Hepatocyte (in vitro differentiated cells): ENCODE data around the gene NDST4.

Source experiments
- CTCF ChIP-seq: fragments of 200-600 bp; sonication (generic); IDR thresholded peaks from 2 replicates; pipeline ENCODE4 v1.5.1; 2016; ENCODE audit warnings: antibody characterized with exemption, mild to moderate bottlenecking; ENCODE audit not compliant: poor library complexity
- EZH2 ChIP-seq: fragments of 200-600 bp; sonication (generic); IDR thresholded peaks from 2 replicates; pipeline ENCODE4 v1.6.1; 2016; ENCODE audit warnings: antibody characterized with exemption, mild to moderate bottlenecking, borderline replicate concordance
- EZH2phosphoT487 ChIP-seq: fragments of 200-600 bp; sonication (generic); IDR thresholded peaks from one replicate; pipeline ENCODE4 v1.6.1; 2018; ENCODE audit warnings: antibody characterized with exemption, mild to moderate bottlenecking, low read depth, moderate library complexity; ENCODE audit not compliant: unreplicated experiment, severe bottlenecking

- TF ChIP-seq EZH2phosphoT487 (no peak), CTCF (no peak), EZH2 (no peak)
Measured at GRCh38 chr4:115028682-115029410, 84.6 kb downstream of the NDST4 start.
